Adipocyte (in vitro differentiated cells): Measurements from ENCODE around the gene TOMM20.
"Not testable (repeated sequence)": the region's sequence is repeated elsewhere in the genome, so short reads cannot be mapped to it uniquely, and the experiment has no call there.

Experiments
- DNase-seq: peaks from one replicate; pipeline ENCODE4 v3.0.0-alpha.2; 2015; ENCODE audit warnings: low read depth
- H3K27me3 ChIP-seq: replicated peaks from 2 replicates; pipeline ENCODE4 v1.7.0; 2013; ENCODE audit warnings: mild to moderate bottlenecking, low read length, moderate library complexity; ENCODE audit not compliant: control insufficient read depth, insufficient read depth
- H3K36me3 ChIP-seq: 2 replicates; pipeline ENCODE4 v1.7.0; 2013; ENCODE audit warnings: low read length, mild to moderate bottlenecking, moderate library complexity; ENCODE audit not compliant: control insufficient read depth, insufficient read depth, severe bottlenecking
- H3K4me1 ChIP-seq: 2 replicates; pipeline ENCODE4 v1.7.0; 2013; ENCODE audit warnings: mild to moderate bottlenecking, low read length, moderate library complexity; ENCODE audit not compliant: control insufficient read depth, insufficient read depth
- H3K4me3 ChIP-seq: 2 replicates; pipeline ENCODE4 v1.7.0; 2013; ENCODE audit warnings: mild to moderate bottlenecking, low read length, moderate library complexity
- H3K9ac ChIP-seq: 2 replicates; pipeline ENCODE4 v1.7.0; 2013; ENCODE audit warnings: mild to moderate bottlenecking, low read length, moderate library complexity
- H3K9me3 ChIP-seq: 2 replicates; pipeline ENCODE4 v1.7.0; 2013; ENCODE audit warnings: mild to moderate bottlenecking, low read length, moderate library complexity; ENCODE audit not compliant: control insufficient read depth

TOMM20 gene

GRCh38 chr1:235090406-235091069 is 38.1 kb downstream of the TOMM20 start:
- Histone ChIP-seq H3K4me3 (no peak overlapping the region), H3K9ac (no peak overlapping the region), H3K4me1 (peaks cover 15% of the 10 kb centered on the region), H3K36me3 (no peaks in the 10 kb centered on the region), H3K9me3 (no peaks in the 10 kb centered on the region), H3K27me3 (no peaks in the 10 kb centered on the region)
- DNase-seq: peak; percentile 22

- Histone ChIP-seq H3K36me3 (no peaks in the 10 kb centered on the region), H3K4me3 (no peak overlapping the region), H3K4me1 (peaks cover 18% of the 10 kb centered on the region), H3K9ac (no peak overlapping the region), H3K27me3 (no peaks in the 10 kb centered on the region), H3K9me3 (no peaks in the 10 kb centered on the region)
- DNase-seq: no peak
Measured at GRCh38 chr1:235088907-235089306, 39.7 kb downstream of the TOMM20 start.

- DNase-seq: no peak
- Histone ChIP-seq H3K4me1 (peaks cover 17% of the 10 kb centered on the region), H3K9me3 (no peaks in the 10 kb centered on the region), H3K4me3 (no peak overlapping the region), H3K27me3 (no peaks in the 10 kb centered on the region), H3K36me3 (no peaks in the 10 kb centered on the region), H3K9ac (no peak overlapping the region)
Measured at GRCh38 chr1:235088430-235088829, 40.2 kb downstream of the TOMM20 start.

DNA sequence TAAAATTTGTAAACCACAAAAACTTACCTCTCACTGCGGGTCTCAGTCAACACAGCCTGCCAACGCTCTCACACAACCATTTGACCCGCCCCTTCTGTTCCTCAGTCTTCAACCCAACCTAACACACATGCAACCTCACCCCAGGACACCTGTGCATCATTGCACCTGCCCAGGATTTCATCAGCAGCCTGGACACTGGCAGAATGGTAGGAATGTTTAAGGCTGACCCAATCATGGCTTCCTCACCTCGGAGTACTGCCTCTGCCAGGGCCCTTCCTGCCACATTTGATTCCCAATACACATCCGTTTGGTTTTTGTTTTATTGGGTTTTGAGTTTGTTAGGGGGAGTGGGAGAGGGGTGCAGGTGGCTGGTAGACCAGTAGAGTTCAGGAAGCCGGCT is 40.7 kb downstream of the TOMM20 start:
- Histone ChIP-seq H3K4me3 (no peak overlapping the region), H3K27me3 (no peaks in the 10 kb centered on the region), H3K9me3 (no peaks in the 10 kb centered on the region), H3K9ac (no peak overlapping the region), H3K4me1 (peaks cover 17% of the 10 kb centered on the region), H3K36me3 (no peaks in the 10 kb centered on the region)
- DNase-seq: no peak

GRCh38 chr1:235085411-235086117 is 43.1 kb downstream of the TOMM20 start:
- H3K4me1 ChIP-seq: peaks cover 17% of the 10 kb centered on the region
- not testable (repeated sequence) for H3K4me3 ChIP-seq, H3K36me3 ChIP-seq, H3K27me3 ChIP-seq, H3K9ac ChIP-seq, H3K9me3 ChIP-seq, DNase-seq

DNA sequence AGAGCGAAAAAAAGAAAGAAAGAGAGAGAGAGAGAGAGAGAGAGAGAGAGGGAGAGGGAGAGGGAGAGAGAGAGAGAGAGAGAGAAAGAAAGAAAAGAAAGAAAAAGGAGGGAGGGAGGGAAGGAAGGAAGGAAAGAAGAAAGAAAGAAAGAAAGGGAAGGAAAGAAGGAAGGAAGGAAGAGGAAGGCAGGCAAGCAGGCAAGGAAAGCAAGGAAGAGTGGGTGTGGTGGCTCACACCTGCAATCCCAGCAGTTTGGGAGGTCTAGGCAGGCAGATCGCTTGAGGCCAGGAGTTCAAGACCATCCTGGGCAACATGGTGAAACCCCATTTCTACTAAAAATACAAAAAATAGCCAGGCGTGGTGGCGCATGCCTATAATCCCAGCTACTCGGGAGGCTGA is 47.8 kb downstream of the TOMM20 start:
- peaks cover 54% of the 10 kb centered on the region for H3K4me1 ChIP-seq
- not testable (repeated sequence) for H3K9ac ChIP-seq, H3K36me3 ChIP-seq, H3K27me3 ChIP-seq, H3K4me3 ChIP-seq, H3K9me3 ChIP-seq, DNase-seq

GRCh38 chr1:235080297-235080657 is 48.4 kb downstream of the TOMM20 start:
- not testable (repeated sequence) for H3K4me3 ChIP-seq, DNase-seq, H3K27me3 ChIP-seq, H3K36me3 ChIP-seq, H3K9ac ChIP-seq, H3K9me3 ChIP-seq
- peaks cover 59% of the 10 kb centered on the region for H3K4me1 ChIP-seq

- Histone ChIP-seq H3K9ac (peak overlapping the region; percentile 62), H3K4me3 (peak overlapping the region; percentile 6), H3K27me3 (no peaks in the 10 kb centered on the region), H3K9me3 (no peaks in the 10 kb centered on the region), H3K4me1 (peaks cover 65% of the 10 kb centered on the region), H3K36me3 (no peaks in the 10 kb centered on the region)
- DNase-seq: no peak
Measured at GRCh38 chr1:235079443-235080296, 49.0 kb downstream of the TOMM20 start.

GRCh38 chr1:235078480-235079381 is 49.9 kb downstream of the TOMM20 start:
- Histone ChIP-seq H3K36me3 (no peaks in the 10 kb centered on the region), H3K27me3 (no peaks in the 10 kb centered on the region), H3K4me3 (peak overlapping the region; percentile 6), H3K9me3 (no peaks in the 10 kb centered on the region), H3K9ac (peak overlapping the region; percentile 62), H3K4me1 (peaks cover 70% of the 10 kb centered on the region)
- no peak for DNase-seq

DNA sequence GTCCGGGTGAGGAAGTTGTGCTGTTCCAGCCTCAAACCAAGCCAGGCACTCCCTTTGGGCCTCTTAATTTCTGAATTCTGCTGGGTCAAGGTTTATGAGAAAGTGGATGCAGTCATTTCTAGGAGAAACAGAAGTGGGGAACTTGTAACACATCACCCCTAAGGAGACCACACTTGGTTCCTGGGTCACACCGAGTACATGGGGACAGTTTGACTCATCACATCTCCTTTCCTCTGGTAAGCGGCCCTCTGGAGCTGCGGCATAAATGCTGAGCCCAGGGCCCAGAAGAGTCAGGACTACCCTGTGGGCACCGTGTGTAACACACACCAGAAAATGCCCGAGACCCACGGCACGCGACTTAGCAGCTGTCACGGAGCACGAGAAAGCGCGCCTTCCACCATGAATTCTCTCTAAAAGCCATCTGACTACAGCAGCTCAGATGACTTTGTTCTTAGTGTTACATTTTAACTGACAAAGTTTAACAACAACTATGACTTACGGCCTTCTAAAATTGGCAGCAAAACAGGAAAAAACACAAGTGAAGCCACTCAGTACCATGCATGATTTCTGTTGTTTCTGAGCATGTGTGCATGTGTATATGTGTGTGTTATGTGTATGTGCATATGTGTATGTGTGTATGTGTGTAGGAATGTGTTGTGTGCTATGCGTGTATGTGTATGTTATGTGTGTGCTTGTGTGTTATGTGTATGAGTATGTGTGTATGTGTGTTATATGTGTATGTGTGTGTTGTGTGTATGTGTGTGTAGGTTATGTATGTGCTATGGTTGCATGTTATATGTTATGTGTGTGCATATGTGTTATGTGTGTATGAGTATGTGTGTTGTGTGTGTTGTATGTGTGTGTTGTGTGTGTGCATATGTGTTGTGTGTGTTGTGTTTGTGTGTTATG is 50.8 kb downstream of the TOMM20 start:
- Histone ChIP-seq H3K9me3 (no peaks in the 10 kb centered on the region), H3K4me1 (peaks cover 70% of the 10 kb centered on the region)

More for the DNA sequence above, 50.8 kb downstream of the TOMM20 start:
- no peak for DNase-seq
- peak overlapping the region; percentile 18 for H3K9ac ChIP-seq
- no peak overlapping the region for H3K4me3 ChIP-seq
- H3K27me3 ChIP-seq: no peaks in the 10 kb centered on the region
- no peaks in the 10 kb centered on the region for H3K36me3 ChIP-seq
